ENCODE data around the gene ABCC6.

GRCh38 chr16:16126896-16127295 is 96.4 kb downstream of the ABCC6 start:
- TF ChIP-seq POLR2A (IDR thresholded peaks at IDR 0.05) (no peak), CTCF (IDR thresholded peaks at IDR 0.05 in 4 of 5, conservative IDR thresholded peaks at IDR 0.05 in 1 of 5) (no peak)
